HEK293 (cell line): Measurements from ENCODE around the gene TM9SF1.

Source experiments
- CTCF ChIA-PET: fragments of 350-600 bp; formaldehyde crosslinking; extraction: SDS; loops from one replicate; lab custom pipeline; 2021; ENCODE audit warnings: antibody characterized with exemption; lab: Yijun Ruan, JAX
- POLR2A ChIA-PET: fragments of 300-600 bp; formaldehyde crosslinking; extraction: SDS; loops from one replicate; lab custom pipeline; 2020; ENCODE audit warnings: antibody characterized with exemption, inconsistent platforms; lab: Yijun Ruan, JAX
- H3K27ac ChIP-seq: fragments of 200-500 bp; sonication (Bioruptor generic); 2 replicates; pipeline ENCODE4 v1.5.1; 2014; ENCODE audit warnings: low read depth, low read length, control low read depth, inconsistent platforms; ENCODE audit errors: extremely low read depth
- H3K36me3 ChIP-seq, 2 experiments: fragments of 200-500 bp in 1 of 2; sonication (Bioruptor generic) in 1 of 2; 1 replicate in 1 of 2; 2 replicates in 1 of 2; pipeline ENCODE4 v1.5.1; 2014 to 2017; ENCODE audit warnings: inconsistent platforms in 2 of 2, low read length in 2 of 2; ENCODE audit not compliant: control insufficient read depth in 2 of 2, insufficient read depth in 1 of 2
- H3K4me1 ChIP-seq: fragments of 200-500 bp; sonication (Bioruptor generic); 2 replicates; pipeline ENCODE4 v1.5.1; 2014; ENCODE audit warnings: mild to moderate bottlenecking, low read length, inconsistent platforms; ENCODE audit not compliant: control insufficient read depth, insufficient read depth
- H3K4me3 ChIP-seq: 2 replicates; pipeline ENCODE4 v1.5.1; 2011; ENCODE audit warnings: low read depth, mild to moderate bottlenecking, control low read depth, low read length, moderate library complexity
- H3K9me3 ChIP-seq: fragments of 200-500 bp; sonication (Bioruptor generic); 2 replicates; pipeline ENCODE4 v1.5.1; 2014; ENCODE audit warnings: low read depth, low read length, inconsistent platforms; ENCODE audit not compliant: control insufficient read depth, insufficient read depth
- AEBP2 ChIP-seq: fragments of 450-650 bp; formaldehyde crosslinking; IDR thresholded peaks from 2 replicates; pipeline ENCODE4 v1.5.1; 2016; ENCODE audit warnings: missing biosample characterization, missing genetic modification characterization, borderline replicate concordance
- OVOL3 ChIP-seq: fragments of 450-650 bp; formaldehyde crosslinking; IDR thresholded peaks from 2 replicates; pipeline ENCODE4 v1.5.1; 2016; ENCODE audit warnings: missing biosample characterization, missing genetic modification characterization
- WT1 ChIP-seq: fragments of 450-650 bp; formaldehyde crosslinking; IDR thresholded peaks from 2 replicates; pipeline ENCODE4 v1.5.1; 2016; ENCODE audit warnings: missing biosample characterization, missing genetic modification characterization
- ZBTB17 ChIP-seq: fragments of 450-650 bp; formaldehyde crosslinking; IDR thresholded peaks from 2 replicates; pipeline ENCODE4 v1.5.1; 2016; ENCODE audit warnings: missing biosample characterization, missing genetic modification characterization
- ZNF121 ChIP-seq: fragments of 450-650 bp; formaldehyde crosslinking; IDR thresholded peaks from 2 replicates; pipeline ENCODE4 v1.5.1; 2016; ENCODE audit warnings: missing biosample characterization, missing genetic modification characterization
- ZNF26 ChIP-seq: fragments of 450-650 bp; formaldehyde crosslinking; IDR thresholded peaks from 2 replicates; pipeline ENCODE4 v1.5.1; 2016; ENCODE audit warnings: missing biosample characterization, missing genetic modification characterization
- ZNF311 ChIP-seq: fragments of 450-650 bp; formaldehyde crosslinking; IDR thresholded peaks from 2 replicates; pipeline ENCODE4 v1.5.1; 2017; ENCODE audit warnings: missing biosample characterization, missing genetic modification characterization, borderline replicate concordance
- ZNF37A ChIP-seq: fragments of 450-650 bp; IDR thresholded peaks from 2 replicates; pipeline ENCODE4 v1.5.1; 2018; ENCODE audit warnings: missing biosample characterization, missing genetic modification characterization
- ZNF473 ChIP-seq: fragments of 450-650 bp; formaldehyde crosslinking; IDR thresholded peaks from 2 replicates; pipeline ENCODE4 v1.5.1; 2017; ENCODE audit warnings: missing biosample characterization, missing genetic modification characterization
- ZNF48 ChIP-seq: fragments of 450-650 bp; formaldehyde crosslinking; IDR thresholded peaks from 2 replicates; pipeline ENCODE4 v1.5.1; 2016; ENCODE audit warnings: missing biosample characterization, missing genetic modification characterization
- ZNF529 ChIP-seq: fragments of 450-650 bp; formaldehyde crosslinking; IDR thresholded peaks from 2 replicates; pipeline ENCODE4 v1.5.1; 2017; ENCODE audit warnings: missing genetic modification characterization, missing biosample characterization; ENCODE audit not compliant: insufficient replicate concordance
- ZNF555 ChIP-seq: fragments of 450-650 bp; formaldehyde crosslinking; conservative IDR thresholded peaks from 2 replicates; pipeline ENCODE4 v1.5.1; 2017; ENCODE audit warnings: missing biosample characterization, mild to moderate bottlenecking, missing genetic modification characterization, inconsistent platforms
- ZNF600 ChIP-seq: fragments of 450-650 bp; formaldehyde crosslinking; IDR thresholded peaks from 2 replicates; pipeline ENCODE4 v1.5.1; 2016; ENCODE audit warnings: missing biosample characterization, missing genetic modification characterization
- ZNF660 ChIP-seq: fragments of 450-650 bp; IDR thresholded peaks from 2 replicates; pipeline ENCODE4 v1.5.1; 2018; ENCODE audit warnings: missing biosample characterization, mild to moderate bottlenecking, missing genetic modification characterization
- ZNF707 ChIP-seq: fragments of 450-650 bp; formaldehyde crosslinking; IDR thresholded peaks from 2 replicates; pipeline ENCODE4 v1.5.1; 2016; ENCODE audit warnings: missing biosample characterization, missing genetic modification characterization
- ZSCAN30 ChIP-seq: fragments of 450-650 bp; IDR thresholded peaks from 2 replicates; pipeline ENCODE4 v1.5.1; 2018; ENCODE audit warnings: missing biosample characterization, mild to moderate bottlenecking, missing genetic modification characterization, moderate library complexity
- TF ChIP-seq, protein P1 (sequence below): fragments of 450-650 bp; formaldehyde crosslinking; IDR thresholded peaks from 2 replicates; pipeline ENCODE4 v1.5.1; 2016; ENCODE audit warnings: missing biosample characterization, missing genetic modification characterization
- TF ChIP-seq, protein P2 (sequence below): fragments of 450-650 bp; formaldehyde crosslinking; IDR thresholded peaks from 2 replicates; pipeline ENCODE4 v1.5.1; 2017; ENCODE audit warnings: missing biosample characterization, missing genetic modification characterization

Gene TM9SF1

DNA sequence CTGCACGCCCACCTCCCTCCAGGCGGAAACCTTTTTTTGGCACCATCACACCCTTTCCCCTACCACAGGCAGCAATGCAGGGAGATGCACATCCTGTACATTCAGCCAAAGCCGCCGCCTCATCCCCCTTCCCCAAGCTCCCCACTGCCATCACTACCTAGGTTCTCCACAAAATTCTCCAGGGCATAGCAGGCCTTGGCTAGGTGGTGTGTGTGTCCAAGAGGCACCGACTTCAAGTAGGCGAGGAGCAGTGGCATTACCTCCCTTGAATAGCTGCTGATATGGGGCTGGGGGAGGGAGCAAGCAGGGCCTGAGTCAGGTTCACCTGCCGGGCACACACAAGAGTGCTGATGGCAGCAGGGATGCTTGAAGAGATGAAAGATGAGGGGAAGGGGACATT lies 10.2 kb downstream of the TM9SF1 start (continued):
- no peak for TF ChIP-seq ZNF529 (tag by site-specific recombination)
- TF ChIP-seq, protein P1, sequence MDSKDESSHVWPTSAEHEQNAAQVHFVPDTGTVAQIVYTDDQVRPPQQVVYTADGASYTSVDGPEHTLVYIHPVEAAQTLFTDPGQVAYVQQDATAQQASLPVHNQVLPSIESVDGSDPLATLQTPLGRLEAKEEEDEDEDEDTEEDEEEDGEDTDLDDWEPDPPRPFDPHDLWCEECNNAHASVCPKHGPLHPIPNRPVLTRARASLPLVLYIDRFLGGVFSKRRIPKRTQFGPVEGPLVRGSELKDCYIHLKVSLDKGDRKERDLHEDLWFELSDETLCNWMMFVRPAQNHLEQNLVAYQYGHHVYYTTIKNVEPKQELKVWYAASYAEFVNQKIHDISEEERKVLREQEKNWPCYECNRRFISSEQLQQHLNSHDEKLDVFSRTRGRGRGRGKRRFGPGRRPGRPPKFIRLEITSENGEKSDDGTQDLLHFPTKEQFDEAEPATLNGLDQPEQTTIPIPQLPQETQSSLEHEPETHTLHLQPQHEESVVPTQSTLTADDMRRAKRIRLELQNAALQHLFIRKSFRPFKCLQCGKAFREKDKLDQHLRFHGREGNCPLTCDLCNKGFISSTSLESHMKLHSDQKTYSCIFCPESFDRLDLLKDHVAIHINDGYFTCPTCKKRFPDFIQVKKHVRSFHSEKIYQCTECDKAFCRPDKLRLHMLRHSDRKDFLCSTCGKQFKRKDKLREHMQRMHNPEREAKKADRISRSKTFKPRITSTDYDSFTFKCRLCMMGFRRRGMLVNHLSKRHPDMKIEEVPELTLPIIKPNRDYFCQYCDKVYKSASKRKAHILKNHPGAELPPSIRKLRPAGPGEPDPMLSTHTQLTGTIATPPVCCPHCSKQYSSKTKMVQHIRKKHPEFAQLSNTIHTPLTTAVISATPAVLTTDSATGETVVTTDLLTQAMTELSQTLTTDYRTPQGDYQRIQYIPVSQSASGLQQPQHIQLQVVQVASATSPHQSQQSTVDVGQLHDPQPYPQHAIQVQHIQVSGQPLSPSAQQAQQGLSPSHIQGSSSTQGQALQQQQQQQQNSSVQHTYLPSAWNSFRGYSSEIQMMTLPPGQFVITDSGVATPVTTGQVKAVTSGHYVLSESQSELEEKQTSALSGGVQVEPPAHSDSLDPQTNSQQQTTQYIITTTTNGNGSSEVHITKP, result no peak
- no peak for TF ChIP-seq ZNF26 (tag by site-specific recombination)
- no peak for TF ChIP-seq ZNF121 (tag by site-specific recombination)

GRCh38 chr14:24184104-24184970 lies 10.9 kb downstream of the TM9SF1 start:
- POLR2A ChIA-PET, result no interaction called here
- peaks cover 0 to 85% of the 10 kb centered on the region in 2 experiments; a peak in 2 of 3 replicates for H3K36me3 ChIP-seq
- CTCF ChIA-PET, result interaction anchor here (2.2 kb wide), 1 partner anchor 23 kb away, joined by 8 read pairs; the partner anchor contains the start of gene IRF9

More at GRCh38 chr14:24184104-24184970, 10.9 kb downstream of the TM9SF1 start:
- Histone ChIP-seq H3K4me3 (no peak overlapping the region), H3K4me1 (peaks cover 7% of the 10 kb centered on the region; the same call in 1 of the 2 replicates), H3K9me3 (no peaks in the 10 kb centered on the region), H3K27ac (no peak overlapping the region)
- no peak for TF ChIP-seq WT1 (tag by site-specific recombination)
- TF ChIP-seq ZNF473, result no peak
- TF ChIP-seq OVOL3, result no peak
- TF ChIP-seq ZNF37A (tag by site-specific recombination), result no peak
- no peak for TF ChIP-seq ZSCAN30 (tag by site-specific recombination)
- no peak for TF ChIP-seq ZNF600 (tag by site-specific recombination)
- TF ChIP-seq ZNF311 (tag by site-specific recombination), result no peak
- TF ChIP-seq, protein P2, sequence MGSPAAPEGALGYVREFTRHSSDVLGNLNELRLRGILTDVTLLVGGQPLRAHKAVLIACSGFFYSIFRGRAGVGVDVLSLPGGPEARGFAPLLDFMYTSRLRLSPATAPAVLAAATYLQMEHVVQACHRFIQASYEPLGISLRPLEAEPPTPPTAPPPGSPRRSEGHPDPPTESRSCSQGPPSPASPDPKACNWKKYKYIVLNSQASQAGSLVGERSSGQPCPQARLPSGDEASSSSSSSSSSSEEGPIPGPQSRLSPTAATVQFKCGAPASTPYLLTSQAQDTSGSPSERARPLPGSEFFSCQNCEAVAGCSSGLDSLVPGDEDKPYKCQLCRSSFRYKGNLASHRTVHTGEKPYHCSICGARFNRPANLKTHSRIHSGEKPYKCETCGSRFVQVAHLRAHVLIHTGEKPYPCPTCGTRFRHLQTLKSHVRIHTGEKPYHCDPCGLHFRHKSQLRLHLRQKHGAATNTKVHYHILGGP (tag by site-specific recombination), result no peak
- TF ChIP-seq ZNF660 (tag by site-specific recombination), result no peak
- TF ChIP-seq ZNF555 (tag by site-specific recombination), result no peak
- no peak for TF ChIP-seq ZNF707 (tag by site-specific recombination)
- TF ChIP-seq AEBP2, result no peak
- TF ChIP-seq, protein P1, result no peak
- no peak for TF ChIP-seq ZNF48 (tag by site-specific recombination)
- TF ChIP-seq ZBTB17 (tag by site-specific recombination), result no peak
